Stimulated activated naive CD8-positive, alpha-beta T cell treated with anti-CD3 and anti-CD28 coated beads, Interleukin-15, Interleukin-2, amounts not matched to agents 100 U/mL and 50 U/mL, for 24 hours (primary cell): ENCODE results near the gene LRFN2.

Experiments
- ATAC-seq: fragments of 150-1000 bp; cut with Tn5 transposase; one replicate; pipeline ENCODE4 v1.10.0; 2021
- DNase-seq: peaks from one replicate; pipeline ENCODE4 v3.0.0; 2021

Gene LRFN2

GRCh38 chr6:40398810-40399477 lies 188.2 kb downstream of the LRFN2 start:
- ATAC-seq (no peak), DNase-seq (no peak)

DNA sequence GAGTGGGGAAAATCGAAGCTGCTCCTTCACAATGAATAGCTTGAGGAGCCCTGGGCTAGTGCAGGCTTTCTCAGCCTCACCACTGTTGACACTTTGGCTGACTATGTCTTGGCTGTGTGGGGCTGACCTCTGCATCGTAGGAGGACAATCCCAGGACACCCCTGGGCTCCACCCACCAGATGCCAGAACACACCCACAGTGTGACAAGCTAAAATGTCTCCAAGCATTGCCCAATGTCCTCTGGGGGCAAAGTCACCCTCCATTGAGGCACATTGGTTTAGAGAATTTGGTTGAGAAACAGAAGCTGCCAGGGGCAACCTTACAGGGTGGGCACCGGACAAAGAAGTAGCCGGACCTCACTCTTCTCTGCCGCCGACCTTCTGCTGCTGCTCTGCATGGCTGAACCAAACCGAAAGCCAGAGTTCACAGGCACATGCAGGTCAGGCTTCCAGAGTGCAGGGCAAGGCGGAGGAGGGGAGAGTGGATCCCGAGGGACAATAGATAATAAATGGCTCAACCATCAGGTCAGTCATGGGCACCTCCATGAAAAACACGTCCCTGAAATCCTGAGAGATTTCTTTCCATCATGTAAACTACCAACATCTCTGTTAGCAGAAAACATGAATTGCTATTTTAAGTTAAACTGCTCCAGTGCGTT lies 189.0 kb downstream of the LRFN2 start:
- no peak for DNase-seq
- ATAC-seq = no peak

- no peak for ATAC-seq
- no peak for DNase-seq
These were observed 189.7 kb downstream of the LRFN2 start for GRCh38 chr6:40397287-40398033.

DNA sequence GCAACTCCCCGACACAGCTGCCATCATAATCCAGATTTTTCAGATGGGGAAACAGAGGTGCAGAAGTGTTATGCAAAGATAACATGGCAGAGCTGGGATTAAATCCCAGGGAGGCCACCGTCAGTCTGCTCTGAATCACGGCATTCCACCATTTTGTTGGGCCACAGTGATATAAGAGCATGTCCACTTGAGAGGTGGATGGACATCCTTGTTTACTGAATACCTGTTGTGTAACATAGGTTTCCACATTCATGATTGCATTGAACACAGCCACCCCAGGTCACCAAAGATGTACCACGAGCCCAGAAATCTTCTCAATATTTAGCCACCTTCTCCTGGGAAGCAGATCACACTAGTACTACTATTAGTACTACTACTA lies 191.5 kb downstream of the LRFN2 start:
- no peak for DNase-seq

DNA sequence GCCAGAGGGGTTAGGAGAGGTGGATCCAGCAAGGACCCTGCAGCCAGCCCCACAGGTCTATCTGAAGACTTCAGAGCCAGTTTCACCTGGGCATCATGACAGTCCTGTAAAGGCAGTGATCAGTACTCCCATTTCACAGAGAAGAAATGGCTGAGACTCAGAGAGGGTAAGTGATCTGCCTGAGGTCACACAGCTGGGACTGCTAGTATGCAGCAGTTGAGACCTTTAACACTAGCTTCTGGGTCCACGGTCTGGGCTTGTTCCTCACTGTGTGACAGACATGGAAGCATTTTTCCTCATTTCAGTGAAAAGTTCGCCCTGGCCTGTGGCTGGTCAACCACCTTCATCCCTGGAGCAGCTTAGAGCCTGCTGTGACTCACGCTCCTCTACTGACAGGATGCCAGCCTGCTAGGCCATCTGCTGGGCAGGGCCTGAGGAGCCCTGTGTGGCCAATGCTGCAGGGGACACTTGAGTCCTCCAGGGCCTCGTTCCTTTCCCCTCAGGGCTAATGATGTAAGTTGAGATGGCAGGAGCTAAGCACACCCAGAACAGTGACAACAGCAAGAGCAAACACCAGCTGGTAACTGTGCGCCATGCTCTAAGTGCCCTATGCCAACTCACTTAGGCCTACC lies 192.0 kb downstream of the LRFN2 start:
- DNase-seq (no peak), ATAC-seq (no peak)

More for the DNA sequence above, 191.5 kb downstream of the LRFN2 start:
- ATAC-seq = no peak

DNA sequence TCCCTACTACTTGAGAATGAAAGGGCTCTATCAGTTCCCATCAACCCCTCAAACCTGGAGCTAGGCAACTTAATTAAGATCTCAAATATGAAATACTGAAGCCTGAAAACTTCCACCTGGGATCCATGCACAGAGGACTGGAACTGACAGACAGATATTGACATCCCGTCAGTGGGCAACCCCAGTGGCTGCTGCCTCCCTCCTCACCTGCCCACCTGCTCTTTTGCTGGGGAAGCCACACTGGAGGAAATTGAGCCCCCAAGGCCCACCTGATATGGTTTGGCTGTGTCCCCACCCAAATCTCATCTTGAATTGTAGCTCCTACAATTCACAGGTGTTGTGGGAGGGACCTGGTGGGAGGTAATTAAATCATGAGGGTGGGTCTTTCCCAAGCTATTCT lies 192.8 kb downstream of the LRFN2 start:
- ATAC-seq (no peak), DNase-seq (no peak)

DNA sequence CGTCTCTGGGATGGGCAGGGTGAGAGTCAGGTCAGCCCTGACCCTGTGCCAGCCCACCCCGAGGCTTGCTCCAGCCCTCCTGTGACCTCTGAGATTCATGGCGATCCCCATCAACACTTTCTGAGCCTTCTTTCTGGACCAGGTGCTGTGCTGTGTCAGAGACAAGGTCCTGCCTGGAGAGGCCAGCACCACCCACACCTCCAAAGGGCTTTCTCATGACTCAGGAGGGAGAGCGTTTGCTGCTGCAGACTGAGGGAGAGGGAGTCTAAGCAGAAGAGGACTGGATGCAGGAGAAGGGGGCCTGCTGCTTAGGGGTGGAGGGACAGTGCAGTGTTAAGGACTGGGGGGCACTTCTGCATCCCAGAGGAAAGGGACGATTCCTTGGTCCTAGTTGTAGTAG lies 193.5 kb downstream of the LRFN2 start:
- ATAC-seq = no peak

DNA sequence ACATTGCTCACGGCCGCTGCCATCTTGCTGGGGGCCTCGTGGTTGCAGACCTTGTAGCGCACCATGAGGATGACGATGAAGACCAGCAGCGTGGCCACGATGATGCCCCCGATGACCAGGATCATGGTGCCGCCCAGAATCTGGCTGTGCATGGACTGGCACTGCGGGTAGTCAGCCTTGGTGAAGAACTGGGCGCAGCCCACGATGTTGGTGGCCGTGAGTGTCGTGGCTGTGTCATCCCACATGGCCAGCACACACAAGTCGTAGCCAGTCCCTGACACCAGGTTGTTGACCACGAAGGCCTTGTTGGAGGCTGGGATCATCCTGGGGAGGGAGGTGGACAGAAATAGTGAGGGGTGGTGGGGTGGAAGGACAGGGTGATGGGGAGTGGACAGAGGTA lies 194.6 kb downstream of the LRFN2 start:
- DNase-seq = no peak
- no peak for ATAC-seq

More for the DNA sequence above, 193.5 kb downstream of the LRFN2 start:
- DNase-seq = no peak

DNA sequence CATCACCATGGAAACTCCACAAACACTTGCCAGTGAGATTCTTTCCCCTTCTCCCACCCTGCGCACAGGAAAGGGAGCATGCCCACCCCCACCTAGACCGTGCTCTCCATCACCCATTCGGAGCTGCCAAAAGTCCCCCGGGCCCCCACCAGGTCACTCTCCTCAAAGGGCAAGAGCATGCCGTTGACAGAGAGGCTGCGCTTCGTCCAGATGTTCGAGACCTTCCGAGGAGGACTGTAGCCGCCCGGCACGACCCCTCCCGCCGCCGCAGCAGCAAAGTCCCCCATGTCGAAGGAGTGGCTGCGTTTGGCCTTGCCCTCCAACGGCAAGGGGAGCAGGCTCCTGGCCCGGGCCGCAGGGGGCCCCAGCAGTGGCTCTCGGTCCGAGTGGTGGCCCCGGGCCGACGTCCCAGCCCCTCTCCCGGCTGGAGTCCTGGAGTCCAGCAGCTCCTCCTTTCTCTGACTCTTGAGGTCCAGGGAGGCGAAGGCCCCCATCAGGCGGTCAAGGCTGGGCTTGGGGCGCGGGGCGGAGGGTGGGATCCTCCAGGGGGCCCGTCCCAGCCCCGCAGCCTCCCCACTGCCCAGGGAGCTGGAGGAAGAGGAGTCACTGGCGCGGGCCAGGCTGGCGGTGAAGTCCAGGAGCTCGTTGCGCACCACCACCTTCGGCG lies 195.2 kb downstream of the LRFN2 start:
- ATAC-seq (no peak), DNase-seq (no peak)

- no peak for ATAC-seq
- DNase-seq = no peak
These were observed 196.1 kb downstream of the LRFN2 start for GRCh38 chr6:40391086-40391485.

GRCh38 chr6:40390144-40390800 lies 196.9 kb downstream of the LRFN2 start:
- ATAC-seq (no peak), DNase-seq (no peak)

DNA sequence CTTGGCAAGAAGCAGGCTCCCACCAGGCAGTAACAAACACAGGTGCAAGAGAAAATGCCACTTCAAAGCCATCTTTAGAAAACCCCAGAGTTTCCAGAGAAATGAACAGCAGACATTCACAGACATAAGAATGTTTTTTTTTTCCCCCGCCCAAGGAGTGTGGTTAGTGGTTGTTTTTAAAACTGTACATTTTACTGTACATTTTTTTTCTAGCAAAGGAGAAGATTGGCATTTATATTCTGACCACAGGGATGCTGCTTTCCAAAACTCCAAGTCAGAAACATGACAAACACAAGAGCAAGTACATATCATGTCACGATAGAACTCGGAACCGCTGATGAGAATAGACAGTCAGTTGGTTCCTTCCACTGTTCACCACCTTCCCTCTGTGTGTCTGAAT lies 197.9 kb downstream of the LRFN2 start:
- DNase-seq = no peak
- no peak for ATAC-seq

- no peak for ATAC-seq
These were observed 199.3 kb downstream of the LRFN2 start for GRCh38 chr6:40387871-40388264.

GRCh38 chr6:40387127-40387870 lies 199.9 kb downstream of the LRFN2 start:
- DNase-seq = no peak
- no peak for ATAC-seq

More at GRCh38 chr6:40387871-40388264, 199.3 kb downstream of the LRFN2 start:
- DNase-seq = no peak

- ATAC-seq (no peak), DNase-seq (no peak)
These were observed 201.0 kb downstream of the LRFN2 start for GRCh38 chr6:40386200-40386599.

DNA sequence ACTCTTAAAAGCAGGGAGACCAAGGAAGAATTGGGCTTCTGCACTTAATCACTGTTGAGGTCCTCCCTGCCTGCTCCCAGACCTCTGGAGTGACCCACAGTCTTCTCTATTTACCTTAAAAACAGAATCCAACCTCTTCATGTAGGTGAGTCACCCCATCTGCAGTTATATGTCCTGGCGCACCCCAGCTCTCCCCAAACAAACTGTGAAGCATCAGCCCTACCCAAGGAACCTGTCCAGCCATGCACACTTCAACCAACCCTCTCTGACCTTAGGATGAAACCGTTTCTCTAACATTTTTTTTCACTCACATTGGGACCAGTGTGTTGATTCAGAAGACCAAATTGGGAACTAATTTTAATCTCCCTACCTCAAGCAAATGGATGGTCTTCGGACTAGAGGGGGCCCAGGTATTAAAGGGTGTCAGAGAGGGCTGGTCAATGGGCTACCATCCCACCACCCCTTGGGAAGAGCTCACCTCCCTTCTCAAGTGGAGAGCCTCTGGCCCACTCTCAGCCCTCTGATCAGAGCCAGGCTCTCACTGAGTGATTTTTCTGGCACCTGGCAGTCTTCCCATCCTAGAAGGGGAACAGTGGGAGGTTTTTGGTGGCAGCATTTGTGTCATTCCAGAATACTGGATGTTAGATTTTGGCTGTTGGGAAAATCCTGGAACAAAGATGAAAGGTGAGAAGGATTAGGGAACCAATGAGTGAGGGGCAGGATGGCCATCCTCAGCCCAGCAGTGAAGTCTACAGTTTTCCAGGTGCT lies 203.6 kb downstream of the LRFN2 start:
- no peak for DNase-seq
- no peak for ATAC-seq

- ATAC-seq (no peak), DNase-seq (no peak)
These were observed 206.9 kb downstream of the LRFN2 start for GRCh38 chr6:40380271-40380670.

DNA sequence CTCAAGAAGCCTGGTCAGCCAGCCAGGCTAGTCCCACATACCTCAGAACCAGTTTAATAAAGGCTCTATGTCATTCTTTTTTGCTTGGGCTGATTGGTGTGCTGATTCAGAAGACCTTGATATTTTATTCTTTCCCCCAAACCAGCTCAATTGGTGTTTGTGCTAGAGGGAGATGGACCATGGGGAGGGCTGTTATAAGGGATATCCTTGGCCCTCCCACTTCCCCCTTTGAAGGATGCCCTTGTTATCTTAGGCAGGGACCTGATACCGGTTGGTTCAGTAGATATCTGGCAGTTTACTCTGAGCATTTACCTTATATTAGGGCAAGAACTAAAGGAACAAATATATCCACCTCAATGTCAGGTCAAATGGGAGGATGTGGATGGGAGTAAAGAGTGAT lies 207.4 kb downstream of the LRFN2 start:
- ATAC-seq (no peak), DNase-seq (no peak)

DNA sequence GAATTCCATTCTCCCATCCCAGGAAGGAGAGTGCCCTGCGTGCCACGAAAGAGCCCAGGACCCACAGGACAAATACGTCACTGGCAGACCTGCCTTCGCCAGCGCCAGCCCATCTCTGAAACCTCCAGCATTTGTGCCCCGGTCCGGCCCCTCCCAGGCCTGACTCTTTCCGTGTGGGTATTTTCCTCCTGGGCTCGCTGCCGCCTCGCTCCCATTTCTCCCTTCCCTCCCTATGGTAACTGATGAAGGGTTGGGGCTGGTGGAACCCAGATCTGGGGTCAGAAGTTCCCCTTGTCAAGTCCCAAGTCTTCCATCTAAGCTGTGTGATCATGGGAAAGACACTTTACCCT lies 208.5 kb downstream of the LRFN2 start:
- DNase-seq = no peak
- ATAC-seq = no peak

GRCh38 chr6:40378071-40378724 lies 209.0 kb downstream of the LRFN2 start:
- ATAC-seq (no peak), DNase-seq (no peak)
